Epithelial cell of esophagus (primary cell): ENCODE results near the gene KRTAP10-5.
"Not testable (repeated sequence)": the region's sequence is repeated elsewhere in the genome, so short reads cannot be mapped to it uniquely, and the experiment has no call there.

Experiments used
- DNase-seq: peaks from one replicate; pipeline ENCODE4 v3.0.0; 2010; ENCODE audit warnings: low read depth
- H3K4me3 ChIP-seq: 2 replicates; pipeline ENCODE4 v1.5.1; 2011; ENCODE audit warnings: mild to moderate bottlenecking, low read length, control low read depth
- TF ChIP-seq, protein P1 (sequence below): IDR thresholded peaks from 2 replicates; pipeline ENCODE4 v1.5.1; 2011; ENCODE audit warnings: low read depth, mild to moderate bottlenecking, low read length, control low read depth, inconsistent platforms; ENCODE audit not compliant: insufficient read depth; ENCODE audit errors: missing control alignments

The KRTAP10-5 gene, protein sequence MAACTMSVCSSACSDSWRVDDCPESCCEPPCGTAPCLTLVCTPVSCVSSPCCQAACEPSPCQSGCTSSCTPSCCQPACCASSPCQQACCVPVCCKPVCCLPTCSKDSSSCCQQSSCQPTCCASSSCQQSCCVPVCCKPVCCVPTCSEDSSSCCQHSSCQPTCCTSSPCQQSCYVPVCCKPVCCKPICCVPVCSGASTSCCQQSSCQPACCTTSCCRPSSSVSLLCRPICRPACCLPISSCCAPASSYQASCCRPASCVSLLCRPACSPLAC

DNA sequence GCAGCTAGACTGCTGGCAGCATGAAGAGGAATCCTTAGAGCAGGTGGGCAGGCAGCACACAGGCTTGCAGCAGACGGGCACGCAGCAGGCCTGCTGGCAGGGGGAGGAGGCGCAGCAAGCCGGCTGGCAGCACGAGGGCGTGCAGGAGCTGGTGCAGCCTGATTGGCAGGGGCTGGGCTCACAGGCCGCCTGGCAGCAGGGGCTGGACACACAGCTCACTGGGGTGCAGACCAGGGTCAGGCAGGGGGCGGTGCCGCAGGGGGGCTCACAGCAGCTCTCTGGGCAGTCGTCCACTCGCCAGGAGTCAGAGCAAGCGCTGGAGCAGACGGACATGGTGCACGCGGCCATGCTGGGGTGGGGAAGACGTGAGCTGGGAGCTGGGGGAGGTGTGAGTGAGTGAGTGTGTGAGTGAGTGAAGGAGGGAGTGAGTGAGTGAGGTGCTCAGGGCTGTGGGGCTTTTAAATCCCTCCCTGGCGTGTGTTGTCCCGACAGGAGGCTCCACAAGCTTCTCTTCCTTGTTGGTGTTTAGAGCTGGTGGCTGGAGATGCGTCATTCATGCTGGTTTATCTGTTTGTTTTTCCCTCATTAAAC is at the start of gene KRTAP10-5:
KRTAP10-5 (minus strand) TSS at position 374 of the 591 bp plus-strand sequence; CDS start at position 348, 26 bp downstream.
- DNase-seq, H3K4me3 ChIP-seq: not testable (repeated sequence)

DNA sequence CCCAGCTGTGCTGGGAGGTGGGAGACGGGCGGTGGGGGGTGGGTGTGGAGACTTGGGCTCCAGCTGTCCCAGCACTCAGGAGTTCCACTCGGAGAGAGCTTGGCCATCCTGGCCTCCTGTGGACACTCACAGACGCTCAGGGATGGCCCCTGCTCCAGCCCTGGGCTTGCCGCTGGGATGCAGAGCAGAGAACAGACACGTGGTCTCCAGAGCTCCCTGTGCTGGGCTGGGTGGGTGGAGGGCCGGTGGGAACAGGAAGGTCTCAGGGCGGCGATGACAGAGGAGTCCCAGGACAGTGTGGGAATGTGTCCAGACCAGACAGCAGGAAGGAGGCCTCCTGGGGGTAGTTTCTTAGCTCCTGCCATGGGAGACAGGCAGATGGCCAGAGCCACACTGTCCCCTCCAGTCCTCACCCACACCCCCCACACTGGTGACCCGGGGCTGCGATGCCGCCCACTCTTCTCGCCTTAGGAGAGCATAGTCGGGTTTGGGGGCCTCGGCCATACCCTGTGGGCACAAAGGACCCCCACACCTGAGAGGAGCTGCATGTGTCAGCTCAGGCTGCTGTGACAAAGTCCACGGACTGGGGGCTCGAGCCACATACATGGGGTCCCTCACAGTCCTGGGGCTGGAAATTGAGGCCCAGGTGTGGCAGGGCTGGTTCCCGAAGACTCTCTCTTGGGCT is 48.4 kb upstream of the KRTAP10-5 start:
- TF ChIP-seq, protein P1, sequence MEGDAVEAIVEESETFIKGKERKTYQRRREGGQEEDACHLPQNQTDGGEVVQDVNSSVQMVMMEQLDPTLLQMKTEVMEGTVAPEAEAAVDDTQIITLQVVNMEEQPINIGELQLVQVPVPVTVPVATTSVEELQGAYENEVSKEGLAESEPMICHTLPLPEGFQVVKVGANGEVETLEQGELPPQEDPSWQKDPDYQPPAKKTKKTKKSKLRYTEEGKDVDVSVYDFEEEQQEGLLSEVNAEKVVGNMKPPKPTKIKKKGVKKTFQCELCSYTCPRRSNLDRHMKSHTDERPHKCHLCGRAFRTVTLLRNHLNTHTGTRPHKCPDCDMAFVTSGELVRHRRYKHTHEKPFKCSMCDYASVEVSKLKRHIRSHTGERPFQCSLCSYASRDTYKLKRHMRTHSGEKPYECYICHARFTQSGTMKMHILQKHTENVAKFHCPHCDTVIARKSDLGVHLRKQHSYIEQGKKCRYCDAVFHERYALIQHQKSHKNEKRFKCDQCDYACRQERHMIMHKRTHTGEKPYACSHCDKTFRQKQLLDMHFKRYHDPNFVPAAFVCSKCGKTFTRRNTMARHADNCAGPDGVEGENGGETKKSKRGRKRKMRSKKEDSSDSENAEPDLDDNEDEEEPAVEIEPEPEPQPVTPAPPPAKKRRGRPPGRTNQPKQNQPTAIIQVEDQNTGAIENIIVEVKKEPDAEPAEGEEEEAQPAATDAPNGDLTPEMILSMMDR, result no peak
- DNase-seq, result no peak

DNA sequence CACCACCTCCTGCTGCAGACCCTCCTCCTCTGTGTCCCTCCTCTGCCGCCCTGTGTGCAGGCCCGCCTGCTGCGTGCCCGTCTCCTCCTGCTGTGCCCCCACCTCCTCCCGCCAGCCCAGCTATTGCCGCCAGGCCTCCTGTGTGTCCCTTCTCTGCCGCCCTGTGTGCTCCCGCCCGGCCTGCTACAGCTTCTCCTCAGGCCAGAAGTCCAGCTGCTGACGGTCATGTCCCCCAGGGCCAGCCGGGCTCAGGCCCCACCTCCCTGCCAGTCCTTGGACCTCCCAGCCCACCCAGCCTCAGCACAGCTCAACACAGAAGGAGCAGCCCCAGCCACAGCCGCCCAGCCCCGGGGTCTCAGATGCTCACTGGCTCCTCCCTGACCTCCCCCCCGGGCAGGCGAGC is 47.4 kb upstream of the KRTAP10-5 start:
- DNase-seq, H3K4me3 ChIP-seq: not testable (repeated sequence)

More for the DNA sequence above, 48.4 kb upstream of the KRTAP10-5 start:
- no peak overlapping the region for H3K4me3 ChIP-seq

DNA sequence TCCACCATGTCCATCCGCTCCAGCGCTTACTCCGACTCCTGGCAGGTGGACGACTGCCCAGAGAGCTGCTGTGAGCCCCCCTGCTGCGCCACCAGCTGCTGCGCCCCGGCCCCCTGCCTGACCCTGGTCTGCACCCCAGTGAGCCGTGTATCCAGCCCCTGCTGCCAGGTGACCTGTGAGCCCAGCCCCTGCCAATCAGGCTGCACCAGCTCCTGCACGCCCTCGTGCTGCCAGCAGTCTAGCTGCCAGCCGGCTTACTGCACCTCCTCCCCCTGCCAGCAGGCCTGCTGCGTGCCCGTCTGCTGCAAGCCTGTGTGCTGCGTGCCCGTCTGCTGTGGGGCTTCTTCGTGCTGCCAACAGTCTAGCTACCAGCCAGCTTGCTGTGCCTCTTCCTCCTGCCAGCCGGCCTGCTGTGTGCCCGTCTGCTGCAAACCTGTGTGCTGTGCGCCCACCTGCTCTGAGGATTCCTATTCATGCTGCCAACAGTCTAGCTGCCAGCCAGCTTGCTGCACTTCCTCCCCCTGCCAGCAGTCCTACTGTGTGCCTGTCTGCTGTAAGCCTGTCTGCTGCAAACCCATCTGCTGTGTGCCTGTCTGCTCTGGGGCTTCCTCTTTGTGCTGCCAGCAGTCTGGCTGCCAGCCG is 46.9 kb upstream of the KRTAP10-5 start:
- H3K4me3 ChIP-seq, DNase-seq: not testable (repeated sequence)

DNA sequence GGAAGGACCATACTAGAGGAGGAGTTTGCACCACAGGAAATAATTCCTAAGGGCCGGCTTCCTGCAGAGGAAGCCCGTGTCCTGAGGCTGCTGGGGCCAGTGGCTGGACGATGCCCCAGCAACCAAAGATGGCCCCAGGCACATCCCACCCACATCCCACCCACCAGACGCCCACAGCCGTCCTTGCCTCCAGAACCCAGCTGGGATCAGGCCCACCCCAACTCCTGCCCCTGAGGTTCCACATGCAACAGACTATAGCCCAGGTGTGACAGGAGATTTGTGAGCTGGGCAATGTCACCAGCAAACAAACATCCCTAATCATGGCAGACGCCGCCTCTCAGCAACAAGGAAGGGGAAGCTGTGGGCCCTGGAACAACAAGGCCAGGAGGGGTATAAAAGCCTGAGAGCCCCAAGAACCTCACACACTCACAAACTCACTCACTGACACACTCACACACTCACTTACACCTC is 46.3 kb upstream of the KRTAP10-5 start, which contains the start of gene KRTAP10-9:
KRTAP10-9 (plus strand) TSS at position 421 of the 471 bp plus-strand sequence. CDS start 79 bp downstream, outside the sequence.
- TF ChIP-seq, protein P1, result no peak
- H3K4me3 ChIP-seq, result no peak within 1 kb of the TSS
- no peak for DNase-seq

DNA sequence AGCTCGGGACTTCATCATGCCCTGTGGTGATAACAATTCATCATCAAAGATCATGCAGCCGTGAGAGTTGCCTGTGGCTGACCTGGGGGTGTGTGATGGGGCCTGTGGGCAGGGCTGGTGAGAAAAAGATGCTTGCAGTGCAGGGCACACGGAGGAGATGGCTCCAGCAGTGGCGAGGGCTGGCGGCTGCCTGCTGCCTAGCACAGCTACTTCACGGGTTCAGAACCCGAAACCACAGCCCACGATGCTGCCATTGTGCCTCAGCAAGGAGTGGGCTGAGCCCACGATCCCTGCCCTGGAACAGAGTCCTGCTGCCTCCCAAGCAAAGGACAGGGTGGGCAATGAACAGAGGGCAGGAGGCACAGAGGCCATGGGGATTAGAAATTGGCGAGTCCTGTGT is 45.9 kb upstream of the KRTAP10-5 start:
- DNase-seq, result no peak
- H3K4me3 ChIP-seq, result no peak overlapping the region
- TF ChIP-seq, protein P1, result no peak

DNA sequence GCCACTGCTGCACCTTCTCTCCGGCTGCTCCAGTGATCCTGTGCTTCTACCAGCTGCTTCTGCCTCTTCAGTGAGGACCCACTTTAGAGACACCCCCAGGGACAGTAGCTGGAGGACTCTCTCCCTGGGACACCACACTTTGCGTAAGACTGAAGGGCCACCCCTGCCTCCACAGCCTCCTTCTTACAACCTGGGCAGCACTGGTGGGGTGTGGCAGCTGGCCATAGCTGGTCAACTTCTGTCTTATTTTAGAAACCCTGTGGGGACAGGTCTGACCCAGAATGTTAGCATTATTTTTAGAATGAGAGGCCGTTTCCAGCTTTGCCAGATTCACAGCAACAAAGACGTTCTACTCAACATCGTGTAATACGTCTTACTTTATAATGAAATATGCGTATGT is 45.4 kb upstream of the KRTAP10-5 start:
- H3K4me3 ChIP-seq, result no peak overlapping the region
- TF ChIP-seq, protein P1, result no peak
- no peak for DNase-seq

DNA sequence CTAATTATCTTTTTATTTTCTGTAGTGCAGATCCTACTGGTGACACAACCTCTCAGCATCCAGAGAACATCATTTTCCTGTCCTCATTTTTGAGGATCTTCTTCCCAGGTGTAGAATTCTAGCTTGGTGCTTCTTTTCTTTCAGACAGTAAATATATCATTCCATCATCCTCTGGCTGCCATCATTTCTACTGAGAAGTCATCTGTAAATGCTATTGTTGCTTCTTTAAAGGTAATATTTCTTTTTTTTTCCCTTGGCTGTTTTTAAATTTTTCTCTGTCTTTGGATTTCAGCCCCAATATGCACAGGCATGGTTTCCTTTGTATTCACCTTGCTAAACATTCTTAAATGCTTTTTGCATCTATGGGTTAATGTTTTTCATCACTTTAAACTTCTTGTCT is 43.2 kb upstream of the KRTAP10-5 start:
- no peak overlapping the region for H3K4me3 ChIP-seq
- no peak for DNase-seq
- TF ChIP-seq, protein P1, result no peak
